ENCODE measurements around the gene NBPF1. TPM values are rescaled to one million over a fixed set of nuclear protein-coding genes. Genes with fewer than 3 reads are reported as not detected.
"Not testable (repeated sequence)": the region's sequence is repeated elsewhere in the genome, so short reads cannot be mapped to it uniquely, and the experiment has no call there.

Gene NBPF1
- polyA plus RNA-seq, 1 experiment = 36.6 TPM

GRCh38 chr1:16536796-16537195, 76.6 kb downstream of the NBPF1 start:
- CTCF ChIA-PET; H3K27ac ChIP-seq (ENCODE audit: low read depth, low read length); POLR2A ChIA-PET; H3K4me3 ChIP-seq (ENCODE audit: low read depth, low read length); DNase-seq (ENCODE audit: low read depth, low spot score); H3K9me3 ChIP-seq (ENCODE audit: control insufficient read depth, insufficient read depth, low read length): not testable (repeated sequence)
- H3K27me3 ChIP-seq (ENCODE audit: control insufficient read depth, insufficient read depth, low read length) = peaks cover 13% of the 10 kb centered on the region

- POLR2A ChIA-PET = not testable (repeated sequence)
Measured at GRCh38 chr1:16535898-16536297, 77.5 kb downstream of the NBPF1 start.

GRCh38 chr1:16535487-16535886, 77.9 kb downstream of the NBPF1 start:
- Histone ChIP-seq H3K4me3 (ENCODE audit: low read depth, low read length) (peak overlapping the region; percentile 13; the same call in 1 of the 2 replicates), H3K27me3 (ENCODE audit: control insufficient read depth, insufficient read depth, low read length) (peaks cover 13% of the 10 kb centered on the region)
- POLR2A ChIA-PET; H3K9me3 ChIP-seq (ENCODE audit: control insufficient read depth, insufficient read depth, low read length); H3K27ac ChIP-seq (ENCODE audit: low read depth, low read length); CTCF ChIA-PET; DNase-seq (ENCODE audit: low read depth, low spot score): not testable (repeated sequence)

More at GRCh38 chr1:16535898-16536297, 77.5 kb downstream of the NBPF1 start:
- DNase-seq (ENCODE audit: low read depth, low spot score); H3K9me3 ChIP-seq (ENCODE audit: control insufficient read depth, insufficient read depth, low read length); H3K4me3 ChIP-seq (ENCODE audit: low read depth, low read length); CTCF ChIA-PET; H3K27ac ChIP-seq (ENCODE audit: low read depth, low read length): not testable (repeated sequence)
- H3K27me3 ChIP-seq (ENCODE audit: control insufficient read depth, insufficient read depth, low read length) = peaks cover 13% of the 10 kb centered on the region

GRCh38 chr1:16534829-16535456, 78.4 kb downstream of the NBPF1 start:
- H3K27ac ChIP-seq (ENCODE audit: low read depth, low read length); H3K9me3 ChIP-seq (ENCODE audit: control insufficient read depth, insufficient read depth, low read length); CTCF ChIA-PET; POLR2A ChIA-PET; H3K4me3 ChIP-seq (ENCODE audit: low read depth, low read length): not testable (repeated sequence)
- peak; percentile 16 for DNase-seq (ENCODE audit: low read depth, low spot score)
- H3K27me3 ChIP-seq (ENCODE audit: control insufficient read depth, insufficient read depth, low read length) = peaks cover 15% of the 10 kb centered on the region

- peaks cover 15% of the 10 kb centered on the region for H3K27me3 ChIP-seq (ENCODE audit: control insufficient read depth, insufficient read depth, low read length)
- DNase-seq (ENCODE audit: low read depth, low spot score); POLR2A ChIA-PET; H3K4me3 ChIP-seq (ENCODE audit: low read depth, low read length); H3K27ac ChIP-seq (ENCODE audit: low read depth, low read length); H3K9me3 ChIP-seq (ENCODE audit: control insufficient read depth, insufficient read depth, low read length); CTCF ChIA-PET: not testable (repeated sequence)
Measured at GRCh38 chr1:16534239-16534828, 79.0 kb downstream of the NBPF1 start.

- H3K27ac ChIP-seq (ENCODE audit: low read depth, low read length); H3K4me3 ChIP-seq (ENCODE audit: low read depth, low read length); CTCF ChIA-PET; POLR2A ChIA-PET; DNase-seq (ENCODE audit: low read depth, low spot score); H3K9me3 ChIP-seq (ENCODE audit: control insufficient read depth, insufficient read depth, low read length): not testable (repeated sequence)
- H3K27me3 ChIP-seq (ENCODE audit: control insufficient read depth, insufficient read depth, low read length) = peaks cover 15% of the 10 kb centered on the region
Measured at GRCh38 chr1:16532235-16532991, 81.0 kb downstream of the NBPF1 start.

- CTCF ChIA-PET; H3K4me3 ChIP-seq (ENCODE audit: low read depth, low read length); DNase-seq (ENCODE audit: low read depth, low spot score); POLR2A ChIA-PET; H3K9me3 ChIP-seq (ENCODE audit: control insufficient read depth, insufficient read depth, low read length); H3K27ac ChIP-seq (ENCODE audit: low read depth, low read length): not testable (repeated sequence)
- peaks cover 13% of the 10 kb centered on the region for H3K27me3 ChIP-seq (ENCODE audit: control insufficient read depth, insufficient read depth, low read length)
Measured at GRCh38 chr1:16528338-16528737, 85.0 kb downstream of the NBPF1 start.

GRCh38 chr1:16525769-16526168, 87.6 kb downstream of the NBPF1 start:
- DNase-seq (ENCODE audit: low read depth, low spot score); H3K4me3 ChIP-seq (ENCODE audit: low read depth, low read length); CTCF ChIA-PET; POLR2A ChIA-PET; H3K27ac ChIP-seq (ENCODE audit: low read depth, low read length); H3K9me3 ChIP-seq (ENCODE audit: control insufficient read depth, insufficient read depth, low read length): not testable (repeated sequence)
- H3K27me3 ChIP-seq (ENCODE audit: control insufficient read depth, insufficient read depth, low read length) = peaks cover 29% of the 10 kb centered on the region

GRCh38 chr1:16521679-16522078, 91.7 kb downstream of the NBPF1 start:
- DNase-seq (ENCODE audit: low read depth, low spot score); H3K9me3 ChIP-seq (ENCODE audit: control insufficient read depth, insufficient read depth, low read length); CTCF ChIA-PET; H3K27ac ChIP-seq (ENCODE audit: low read depth, low read length); H3K4me3 ChIP-seq (ENCODE audit: low read depth, low read length): not testable (repeated sequence)
- peaks cover 34% of the 10 kb centered on the region for H3K27me3 ChIP-seq (ENCODE audit: control insufficient read depth, insufficient read depth, low read length)
- POLR2A ChIA-PET = interaction anchor here (0.6 kb wide), 1 partner anchor 22 kb away, joined by 5 read pairs; no protein-coding TSS in a partner anchor
